Jurkat, Clone E6-1 (cell line): ENCODE results near the gene TRIM64. TPM values are rescaled to one million over a fixed set of nuclear protein-coding genes. Genes with fewer than 3 reads are reported as not detected.
"Not testable (repeated sequence)": the region's sequence is repeated elsewhere in the genome, so short reads cannot be mapped to it uniquely, and the experiment has no call there.

Experiments used
- DNase-seq: peaks from one replicate; pipeline ENCODE4 v3.0.0-alpha.2; 2011; ENCODE audit warnings: low read depth, low spot score
- H3K4me3 ChIP-seq: 2 replicates; pipeline ENCODE4 v1.5.1; 2011; ENCODE audit warnings: mild to moderate bottlenecking, low read length, control low read depth, moderate library complexity
- polyA plus RNA-seq: library from polyadenylated mRNA; unstranded; fragments of >200 nt; gene quantifications from one replicate; pipeline ENCODE4 v1.2.1, GENCODE V29; 2012; ENCODE audit warnings: missing spikeins; ENCODE audit not compliant: insufficient read length, insufficient read depth

TRIM64 gene, protein sequence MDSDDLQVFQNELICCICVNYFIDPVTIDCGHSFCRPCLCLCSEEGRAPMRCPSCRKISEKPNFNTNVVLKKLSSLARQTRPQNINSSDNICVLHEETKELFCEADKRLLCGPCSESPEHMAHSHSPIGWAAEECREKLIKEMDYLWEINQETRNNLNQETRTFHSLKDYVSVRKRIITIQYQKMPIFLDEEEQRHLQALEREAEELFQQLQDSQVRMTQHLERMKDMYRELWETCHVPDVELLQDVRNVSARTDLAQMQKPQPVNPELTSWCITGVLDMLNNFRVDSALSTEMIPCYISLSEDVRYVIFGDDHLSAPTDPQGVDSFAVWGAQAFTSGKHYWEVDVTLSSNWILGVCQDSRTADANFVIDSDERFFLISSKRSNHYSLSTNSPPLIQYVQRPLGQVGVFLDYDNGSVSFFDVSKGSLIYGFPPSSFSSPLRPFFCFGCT
- not detected for polyA plus RNA-seq

DNA sequence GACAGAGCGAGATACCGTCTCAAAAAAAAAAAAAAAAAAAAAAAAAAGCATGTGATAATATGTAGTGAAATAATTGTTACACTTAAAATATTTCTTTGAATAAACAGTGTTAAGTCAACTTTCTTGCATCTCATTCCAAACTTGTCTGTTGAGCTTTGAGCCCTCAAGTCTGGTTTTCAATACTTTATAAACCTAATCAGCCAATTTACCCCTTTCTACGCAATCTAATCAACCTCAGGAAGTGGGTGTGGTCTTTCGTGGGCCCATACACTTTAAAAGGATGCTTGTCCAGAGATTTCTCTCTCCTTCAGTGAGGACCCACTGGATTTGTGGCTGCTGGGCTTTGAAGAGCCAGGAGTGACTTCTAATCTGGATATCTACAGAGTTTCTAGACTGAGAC, at the start of gene TRIM64:
TRIM64 (plus strand) TSS at position 301 of the 400 bp plus-strand sequence. CDS start 2,467 bp downstream, outside the sequence.
- DNase-seq, H3K4me3 ChIP-seq: not testable (repeated sequence)

DNA sequence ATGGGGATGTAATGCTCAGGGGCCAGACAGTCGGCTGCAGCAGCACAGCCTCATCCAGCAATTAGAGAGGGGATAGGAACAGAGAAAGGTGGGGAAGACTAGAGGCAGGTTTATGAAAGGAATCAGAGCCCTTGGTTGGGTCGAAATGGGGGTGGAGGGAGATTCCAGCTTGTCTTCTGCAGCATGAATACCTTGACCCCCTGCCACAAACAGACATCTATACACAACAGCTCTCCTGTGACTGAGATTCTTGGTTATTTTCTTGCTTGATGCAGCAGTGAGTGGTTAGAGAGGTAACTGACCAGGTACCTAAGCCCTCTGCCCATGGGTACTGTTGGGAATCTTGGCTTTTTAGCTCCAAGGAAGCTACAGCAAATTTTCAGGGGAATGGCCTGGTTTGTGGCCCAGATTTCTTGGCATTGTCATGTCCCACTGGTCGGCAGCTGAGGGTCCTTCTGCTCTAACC, 43.6 kb upstream of the TRIM64 start, which contains the start of gene TRIM49D1:
TRIM49D1 (minus strand) TSS at position 51 of the 466 bp plus-strand sequence. CDS start 4,535 bp downstream, outside the sequence.
- no peak within 1 kb of the TSS for H3K4me3 ChIP-seq
- no peak for DNase-seq

DNA sequence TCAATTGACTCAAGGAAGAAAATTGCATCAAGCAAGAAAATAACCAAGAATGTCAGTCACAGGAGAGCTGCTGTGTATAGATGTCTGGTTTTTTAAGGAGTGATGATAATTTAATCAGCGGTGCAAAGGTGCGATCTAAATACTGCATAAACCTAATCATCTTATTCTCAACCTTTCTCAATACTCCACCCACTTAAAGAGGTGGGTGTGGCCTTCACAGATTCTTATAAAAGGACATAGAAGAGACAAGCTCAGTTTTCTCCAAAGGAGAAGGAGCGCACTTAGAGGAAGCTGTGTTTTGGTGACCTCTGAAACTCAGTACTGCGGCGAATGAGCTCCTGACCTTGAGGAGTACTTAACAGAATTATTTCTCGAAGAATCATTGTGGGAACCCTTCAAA, 42.1 kb upstream of the TRIM64 start, which contains the start of gene TRIM49D2:
TRIM49D2 (plus strand) TSS at position 301 of the 400 bp plus-strand sequence. CDS start 2,698 bp downstream, outside the sequence.
- not testable (repeated sequence) for H3K4me3 ChIP-seq

DNA sequence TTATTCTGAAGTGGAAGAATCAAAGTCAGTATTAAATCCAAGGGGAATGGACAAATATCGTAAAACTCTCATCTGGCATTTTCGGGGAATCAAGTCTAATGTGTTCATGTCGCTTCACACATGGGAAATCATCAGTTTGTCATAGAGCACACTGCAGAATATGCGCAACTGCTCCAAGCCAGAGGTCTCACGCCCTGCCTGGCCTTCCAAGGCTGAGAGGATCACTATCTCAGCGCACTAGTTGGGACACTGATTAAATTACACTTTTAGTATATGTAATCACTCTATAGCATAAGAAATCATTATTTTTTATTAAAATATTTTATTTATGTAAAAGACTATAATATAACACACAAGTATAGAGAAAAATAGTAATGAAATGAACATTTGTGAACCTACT, 5.0 kb upstream of the TRIM64 start:
- H3K4me3 ChIP-seq, DNase-seq: not testable (repeated sequence)

More for the DNA sequence above, 42.1 kb upstream of the TRIM64 start, which contains the start of gene TRIM49D2:
- DNase-seq: not testable (repeated sequence)
